ENCODE measurements around the gene TNFRSF11A.

DNA sequence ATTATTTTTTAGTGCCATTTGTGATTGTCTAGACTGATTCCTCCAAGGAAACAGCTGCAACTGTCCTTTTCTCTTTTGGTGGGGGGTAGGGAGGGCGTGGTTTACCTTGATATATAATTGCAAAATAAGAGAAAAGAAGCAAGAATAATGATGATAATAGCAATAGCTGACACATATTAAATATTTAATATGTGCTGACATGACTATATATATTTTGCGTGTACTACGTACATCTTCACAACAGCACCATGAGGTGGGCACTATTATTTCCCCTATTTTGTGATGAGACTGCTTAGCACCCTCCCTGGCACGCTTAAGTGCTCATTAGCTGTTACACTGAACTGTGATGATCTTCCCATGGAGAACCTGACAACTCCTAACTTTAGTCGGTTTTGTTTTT lies 39.4 kb downstream of the TNFRSF11A start:
- TF ChIP-seq, protein P1, sequence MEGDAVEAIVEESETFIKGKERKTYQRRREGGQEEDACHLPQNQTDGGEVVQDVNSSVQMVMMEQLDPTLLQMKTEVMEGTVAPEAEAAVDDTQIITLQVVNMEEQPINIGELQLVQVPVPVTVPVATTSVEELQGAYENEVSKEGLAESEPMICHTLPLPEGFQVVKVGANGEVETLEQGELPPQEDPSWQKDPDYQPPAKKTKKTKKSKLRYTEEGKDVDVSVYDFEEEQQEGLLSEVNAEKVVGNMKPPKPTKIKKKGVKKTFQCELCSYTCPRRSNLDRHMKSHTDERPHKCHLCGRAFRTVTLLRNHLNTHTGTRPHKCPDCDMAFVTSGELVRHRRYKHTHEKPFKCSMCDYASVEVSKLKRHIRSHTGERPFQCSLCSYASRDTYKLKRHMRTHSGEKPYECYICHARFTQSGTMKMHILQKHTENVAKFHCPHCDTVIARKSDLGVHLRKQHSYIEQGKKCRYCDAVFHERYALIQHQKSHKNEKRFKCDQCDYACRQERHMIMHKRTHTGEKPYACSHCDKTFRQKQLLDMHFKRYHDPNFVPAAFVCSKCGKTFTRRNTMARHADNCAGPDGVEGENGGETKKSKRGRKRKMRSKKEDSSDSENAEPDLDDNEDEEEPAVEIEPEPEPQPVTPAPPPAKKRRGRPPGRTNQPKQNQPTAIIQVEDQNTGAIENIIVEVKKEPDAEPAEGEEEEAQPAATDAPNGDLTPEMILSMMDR (IDR thresholded peaks at IDR 0.05; ENCODE audit: insufficient read depth, low read length), result no peak
- no peak for TF ChIP-seq POLR2AphosphoS5 (IDR thresholded peaks at IDR 0.05; ENCODE audit: low read depth)
- TF ChIP-seq GABPA (IDR thresholded peaks at IDR 0.05; ENCODE audit: low read depth), result no peak
- TF ChIP-seq REST (IDR thresholded peaks at IDR 0.05; ENCODE audit: insufficient replicate concordance, low read depth), result no peak

All from HL-60 (cell line).